Kidney epithelial cell (primary cell): ENCODE measurements around the gene CEBPG. TPM values are rescaled to one million over a fixed set of nuclear protein-coding genes. Genes with fewer than 3 reads are reported as not detected.

Experiments
- DNase-seq: peaks from one replicate; pipeline ENCODE4 v3.0.0-alpha.2; 2010; ENCODE audit warnings: low read depth
- H3K27me3 ChIP-seq: 2 replicates; pipeline ENCODE4 v1.6.0; 2011; ENCODE audit warnings: low read length; ENCODE audit not compliant: control insufficient read depth, insufficient read depth
- H3K36me3 ChIP-seq: 2 replicates; pipeline ENCODE4 v1.5.1; 2011; ENCODE audit warnings: low read length; ENCODE audit not compliant: control insufficient read depth, insufficient read depth
- H3K4me3 ChIP-seq: 2 replicates; pipeline ENCODE4 v1.5.1; 2011; ENCODE audit warnings: low read depth, mild to moderate bottlenecking, control low read depth, low read length
- total RNA-seq: library from RNA; depleted of rRNA; stranded (reverse); fragments of >200 nt; gene quantifications from 2 replicates; pipeline ENCODE4 v1.2.3, GENCODE V29; 2015
- TF ChIP-seq, protein P1 (sequence below): IDR thresholded peaks from 2 replicates; pipeline ENCODE4 v1.5.1; 2011; ENCODE audit warnings: mild to moderate bottlenecking, moderate library complexity, low read length, control low read depth, inconsistent platforms; ENCODE audit not compliant: insufficient read depth, poor library complexity, severe bottlenecking

CEBPG gene
- total RNA-seq, 1 donor from 2014 or later: 55.7 TPM

DNA sequence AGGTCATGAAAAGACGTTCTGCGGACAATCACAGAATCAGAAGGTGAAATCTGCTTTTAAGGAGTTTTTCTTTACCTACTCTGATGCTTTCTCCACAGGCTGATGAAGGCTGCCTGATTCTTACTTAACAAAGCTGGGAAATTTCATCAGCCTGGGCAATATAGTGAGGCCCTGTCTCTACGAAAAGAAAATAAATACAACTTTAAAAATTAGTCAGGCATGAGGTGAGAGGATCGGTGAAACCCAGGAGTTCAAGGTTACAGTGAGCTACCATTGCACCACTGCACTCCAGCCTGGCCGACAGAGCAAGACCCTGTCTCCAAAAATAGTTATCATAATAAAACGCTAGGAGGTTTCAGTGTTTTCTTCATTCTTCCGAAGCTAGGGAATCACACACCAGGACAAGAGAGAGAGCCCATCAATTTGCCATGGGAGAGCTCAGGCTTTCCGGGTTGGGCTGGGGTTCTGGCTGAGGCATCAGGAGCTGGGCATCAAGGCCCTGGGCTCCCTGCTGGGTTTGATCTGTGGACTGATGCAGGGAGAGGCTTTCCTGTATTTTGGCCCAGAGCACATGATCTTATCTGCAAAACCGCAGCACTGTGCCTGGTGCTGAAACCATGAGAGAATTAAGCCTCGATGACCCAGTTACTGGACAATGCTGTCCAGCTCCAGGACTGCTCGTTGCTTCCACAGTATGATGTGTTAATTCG is 25.1 kb upstream of the CEBPG start:
- TF ChIP-seq, protein P1, sequence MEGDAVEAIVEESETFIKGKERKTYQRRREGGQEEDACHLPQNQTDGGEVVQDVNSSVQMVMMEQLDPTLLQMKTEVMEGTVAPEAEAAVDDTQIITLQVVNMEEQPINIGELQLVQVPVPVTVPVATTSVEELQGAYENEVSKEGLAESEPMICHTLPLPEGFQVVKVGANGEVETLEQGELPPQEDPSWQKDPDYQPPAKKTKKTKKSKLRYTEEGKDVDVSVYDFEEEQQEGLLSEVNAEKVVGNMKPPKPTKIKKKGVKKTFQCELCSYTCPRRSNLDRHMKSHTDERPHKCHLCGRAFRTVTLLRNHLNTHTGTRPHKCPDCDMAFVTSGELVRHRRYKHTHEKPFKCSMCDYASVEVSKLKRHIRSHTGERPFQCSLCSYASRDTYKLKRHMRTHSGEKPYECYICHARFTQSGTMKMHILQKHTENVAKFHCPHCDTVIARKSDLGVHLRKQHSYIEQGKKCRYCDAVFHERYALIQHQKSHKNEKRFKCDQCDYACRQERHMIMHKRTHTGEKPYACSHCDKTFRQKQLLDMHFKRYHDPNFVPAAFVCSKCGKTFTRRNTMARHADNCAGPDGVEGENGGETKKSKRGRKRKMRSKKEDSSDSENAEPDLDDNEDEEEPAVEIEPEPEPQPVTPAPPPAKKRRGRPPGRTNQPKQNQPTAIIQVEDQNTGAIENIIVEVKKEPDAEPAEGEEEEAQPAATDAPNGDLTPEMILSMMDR: no peak
- no peak for DNase-seq
- Histone ChIP-seq H3K36me3 (no peaks in the 10 kb centered on the region), H3K27me3 (peaks cover 3% of the 10 kb centered on the region), H3K4me3 (no peak overlapping the region)

DNA sequence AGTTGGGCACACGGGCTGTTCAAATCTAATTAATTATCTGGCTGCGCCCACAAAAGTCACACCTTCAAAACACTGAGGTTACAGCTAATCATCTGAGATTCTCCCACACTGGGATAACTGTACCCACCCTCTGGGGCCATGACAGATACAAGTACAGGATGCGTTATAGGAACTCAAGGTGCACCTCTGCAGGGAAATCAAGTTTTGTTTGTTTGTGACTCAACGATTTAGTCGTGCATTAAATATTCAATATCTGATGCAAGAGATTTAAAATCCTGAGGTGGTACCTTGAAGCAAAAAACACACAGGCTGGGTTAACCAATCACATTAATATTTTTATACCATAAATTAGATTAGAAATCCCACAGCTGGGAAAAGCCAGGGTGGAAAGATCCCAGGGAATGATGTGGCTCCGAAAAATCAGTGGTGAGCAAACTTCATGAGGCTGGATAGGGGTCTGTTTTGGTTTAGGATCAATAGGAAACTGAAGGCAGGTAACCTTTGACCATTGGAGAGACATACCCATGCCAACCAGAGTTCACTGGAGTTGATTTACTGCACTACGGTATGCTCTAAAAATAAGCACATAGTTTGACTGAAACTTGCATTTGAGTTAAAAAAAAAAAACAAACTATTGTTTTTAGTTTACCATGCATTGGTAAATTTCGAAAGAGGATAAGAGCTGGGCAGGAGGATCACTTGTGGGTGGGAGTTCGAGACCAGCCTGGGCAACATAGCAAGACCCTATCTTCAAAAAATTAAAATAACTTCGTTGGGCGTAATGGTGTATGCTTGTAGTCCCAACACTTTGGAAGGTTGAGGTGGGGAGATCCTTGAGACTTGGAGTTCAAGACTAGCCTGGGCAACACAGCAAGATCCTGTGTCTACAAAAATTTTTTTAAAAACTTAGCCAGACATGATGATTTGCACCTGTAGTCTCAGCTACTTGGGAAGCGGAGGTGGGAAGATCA is 23.9 kb upstream of the CEBPG start:
- no peak overlapping the region for H3K4me3 ChIP-seq
- H3K27me3 ChIP-seq: peaks cover 3% of the 10 kb centered on the region
- H3K36me3 ChIP-seq: no peaks in the 10 kb centered on the region
- TF ChIP-seq, protein P1: no peak
- no peak for DNase-seq

DNA sequence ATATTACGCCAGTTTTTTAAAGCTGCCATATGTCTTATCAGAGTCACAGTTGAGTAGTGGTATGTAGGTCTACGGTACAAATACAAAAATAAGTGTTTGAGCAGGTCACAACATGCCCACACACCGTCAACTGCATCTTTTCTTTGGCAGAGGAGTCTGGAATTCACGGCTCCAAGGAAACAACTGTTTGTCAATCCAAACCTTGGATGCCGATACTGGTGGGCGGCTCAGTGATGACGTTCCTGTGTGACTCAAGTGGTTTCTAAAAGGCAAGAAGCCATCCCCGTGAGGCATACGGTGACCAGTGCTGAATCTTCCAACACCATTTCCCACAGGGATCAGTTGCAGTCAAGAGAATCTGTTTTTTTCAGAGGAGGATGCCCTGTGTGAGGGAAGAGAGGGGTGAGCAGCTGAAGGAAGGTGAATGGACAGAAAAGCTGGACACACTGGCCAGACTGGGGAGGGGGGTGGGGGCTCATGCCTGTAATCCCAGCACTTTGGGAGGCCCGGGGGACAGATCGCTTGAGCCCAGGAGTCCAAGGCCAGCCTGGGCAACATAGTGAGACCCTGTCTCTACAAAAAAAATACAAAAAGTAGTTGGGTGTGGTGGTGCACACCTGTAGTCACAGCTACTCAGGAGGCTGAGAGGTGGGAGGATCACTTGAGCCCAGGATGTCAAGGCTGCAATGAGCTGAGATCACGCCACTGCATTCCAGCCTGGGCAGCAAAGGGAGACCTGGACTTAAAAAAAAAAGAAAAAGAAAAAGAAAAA is 22.8 kb upstream of the CEBPG start:
- Histone ChIP-seq H3K36me3 (no peaks in the 10 kb centered on the region), H3K27me3 (peaks cover 3% of the 10 kb centered on the region), H3K4me3 (no peak overlapping the region)
- DNase-seq: no peak
- TF ChIP-seq, protein P1: no peak

DNA sequence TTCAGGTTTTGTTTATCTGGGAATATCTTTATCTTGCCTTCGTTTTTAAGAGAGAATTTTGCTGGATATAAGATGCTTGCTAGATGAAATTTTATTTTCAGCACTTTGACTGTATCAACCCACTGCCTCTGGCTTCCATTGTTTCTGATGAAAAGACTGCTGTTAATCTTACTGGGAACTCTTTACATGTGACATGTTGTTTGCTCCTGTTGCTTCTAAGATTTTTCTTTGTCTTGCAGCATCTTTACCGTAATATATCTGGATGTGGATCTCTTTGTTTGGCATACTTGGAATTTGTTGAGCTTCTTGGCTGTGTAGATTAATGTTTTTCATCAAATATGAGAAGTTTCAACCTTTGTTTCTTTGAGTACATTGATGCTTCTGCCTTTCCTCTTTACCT is 18.0 kb upstream of the CEBPG start:
- Histone ChIP-seq H3K36me3 (no peaks in the 10 kb centered on the region), H3K4me3 (no peak overlapping the region), H3K27me3 (no peaks in the 10 kb centered on the region)
- no peak for DNase-seq
- TF ChIP-seq, protein P1: no peak

DNA sequence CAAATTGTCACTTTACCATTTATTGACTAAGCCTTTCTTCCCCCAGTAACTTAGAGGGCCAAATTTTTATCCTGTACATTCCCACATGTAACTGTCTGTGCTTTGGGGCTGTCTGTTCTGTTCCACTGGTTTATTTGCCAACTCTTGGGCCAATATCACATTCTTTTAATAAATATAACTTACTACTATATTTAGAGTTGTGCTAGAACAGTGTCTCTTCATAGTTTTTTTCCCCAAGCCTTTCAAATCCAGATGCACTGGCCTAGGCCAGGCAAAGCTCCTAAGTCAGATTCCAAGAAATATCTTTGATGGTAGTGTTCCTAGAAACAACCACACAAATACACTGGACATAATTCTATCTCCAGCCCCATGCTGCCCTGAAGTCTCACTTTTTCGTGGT is 16.0 kb upstream of the CEBPG start:
- Histone ChIP-seq H3K36me3 (no peaks in the 10 kb centered on the region), H3K27me3 (peaks cover 2% of the 10 kb centered on the region), H3K4me3 (no peak overlapping the region)
- TF ChIP-seq, protein P1: no peak
- DNase-seq: no peak
